ENCODE measurements around the gene AKAP13.

The AKAP13 gene

DNA sequence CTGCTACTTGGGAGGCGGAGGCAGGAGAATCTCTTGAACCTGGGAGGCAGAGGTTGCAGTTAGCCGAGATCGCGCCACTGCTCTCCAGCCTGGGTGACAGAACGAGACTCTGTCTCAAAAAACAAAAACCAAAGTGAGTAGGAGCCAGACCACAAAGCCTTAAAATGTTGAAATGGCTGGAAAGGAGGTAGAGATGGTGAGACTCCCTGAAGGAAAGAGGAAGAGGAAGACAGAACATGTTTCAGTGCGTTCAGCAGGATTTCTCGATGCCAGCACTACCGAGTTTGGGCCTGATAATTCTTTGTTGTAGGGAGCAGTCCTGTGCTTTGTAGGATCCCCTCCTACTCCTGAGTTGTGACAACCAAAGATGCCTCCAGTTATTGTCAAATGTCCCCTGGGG lies 189.9 kb downstream of the AKAP13 start:
- DNase-seq (no peak), ATAC-seq (no peak)

DNA sequence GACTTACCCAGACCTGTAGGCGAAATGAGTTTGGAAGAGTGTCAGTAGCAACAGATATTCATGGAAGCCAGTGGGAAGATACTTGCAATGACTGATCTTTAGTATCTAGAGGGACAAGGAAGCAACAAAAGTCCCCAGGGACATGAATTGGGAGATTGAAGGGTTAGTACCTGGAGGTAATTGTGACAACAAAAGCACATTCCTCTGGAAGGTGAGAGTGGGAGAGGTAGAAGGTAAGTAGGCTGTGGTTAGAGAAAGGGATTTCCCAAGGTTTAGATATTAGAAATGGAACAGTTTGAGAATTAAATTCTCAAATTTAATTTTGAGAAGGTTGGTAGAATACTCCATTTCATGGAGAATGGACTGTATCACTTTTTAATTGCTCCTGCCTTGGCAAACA lies 191.4 kb downstream of the AKAP13 start:
- DNase-seq = no peak
- ATAC-seq = no peak

DNA sequence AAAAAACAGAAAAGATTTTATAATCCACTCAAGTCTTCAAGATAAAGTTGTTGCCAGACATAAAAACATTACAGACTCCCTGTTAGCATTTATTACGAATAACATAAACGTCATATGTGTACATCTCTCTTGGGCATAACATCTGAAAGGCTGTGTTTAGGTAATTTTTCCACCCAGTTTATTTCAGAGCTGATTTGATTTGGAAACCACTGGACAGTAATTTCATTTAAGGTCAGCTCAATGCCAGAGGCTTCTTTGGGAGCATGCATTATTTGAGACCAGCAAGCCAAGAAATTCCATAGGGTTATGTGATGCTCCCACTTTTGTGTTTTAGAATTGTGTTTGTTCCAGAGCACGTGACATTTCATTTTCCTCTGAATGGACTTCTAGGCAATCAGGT lies 196.0 kb downstream of the AKAP13 start:
- DNase-seq (no peak), ATAC-seq (no peak)

DNA sequence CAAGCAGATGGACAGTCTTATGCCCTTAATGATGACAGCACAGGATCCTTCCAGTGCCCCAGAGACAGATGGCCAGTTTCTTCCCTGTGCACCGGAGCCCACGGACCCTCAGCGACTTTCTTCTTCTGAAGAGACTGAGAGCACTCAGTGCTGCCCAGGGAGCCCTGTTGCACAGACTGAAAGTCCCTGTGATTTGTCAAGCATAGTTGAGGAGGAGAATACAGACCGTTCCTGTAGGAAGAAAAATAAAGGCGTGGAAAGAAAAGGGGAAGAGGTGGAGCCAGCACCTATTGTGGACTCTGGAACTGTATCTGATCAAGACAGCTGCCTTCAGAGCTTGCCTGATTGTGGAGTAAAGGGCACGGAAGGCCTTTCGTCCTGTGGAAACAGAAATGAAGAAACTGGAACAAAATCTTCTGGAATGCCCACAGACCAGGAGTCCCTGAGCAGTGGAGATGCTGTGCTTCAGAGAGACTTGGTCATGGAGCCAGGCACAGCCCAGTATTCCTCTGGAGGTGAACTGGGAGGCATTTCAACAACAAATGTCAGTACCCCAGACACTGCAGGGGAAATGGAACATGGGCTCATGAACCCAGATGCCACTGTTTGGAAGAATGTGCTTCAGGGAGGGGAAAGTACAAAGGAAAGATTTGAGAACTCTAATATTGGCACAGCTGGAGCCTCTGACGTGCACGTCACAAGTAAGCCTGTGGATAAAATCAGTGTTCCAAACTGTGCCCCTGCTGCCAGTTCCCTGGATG lies 198.7 kb downstream of the AKAP13 start:
- DNase-seq (no peak), ATAC-seq (no peak)

DNA sequence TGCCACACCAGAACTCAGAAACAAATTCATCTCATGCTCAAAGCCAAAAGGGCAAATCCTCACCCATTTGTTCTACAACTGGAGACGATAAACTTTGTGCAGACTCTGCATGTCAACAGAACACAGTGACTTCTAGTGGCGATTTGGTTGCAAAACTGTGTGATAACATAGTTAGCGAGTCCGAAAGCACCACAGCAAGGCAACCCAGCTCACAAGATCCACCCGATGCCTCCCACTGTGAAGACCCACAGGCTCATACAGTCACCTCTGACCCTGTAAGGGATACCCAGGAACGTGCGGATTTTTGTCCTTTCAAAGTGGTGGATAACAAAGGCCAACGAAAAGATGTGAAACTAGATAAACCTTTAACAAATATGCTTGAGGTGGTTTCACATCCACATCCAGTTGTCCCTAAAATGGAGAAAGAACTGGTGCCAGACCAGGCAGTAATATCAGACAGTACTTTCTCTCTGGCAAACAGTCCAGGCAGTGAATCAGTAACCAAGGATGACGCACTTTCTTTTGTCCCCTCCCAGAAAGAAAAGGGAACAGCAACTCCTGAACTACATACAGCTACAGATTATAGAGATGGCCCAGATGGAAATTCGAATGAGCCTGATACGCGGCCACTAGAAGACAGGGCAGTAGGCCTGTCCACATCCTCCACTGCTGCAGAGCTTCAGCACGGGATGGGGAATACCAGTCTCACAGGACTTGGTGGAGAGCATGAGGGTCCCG lies 199.7 kb downstream of the AKAP13 start:
- ATAC-seq (no peak), DNase-seq (no peak)

DNA sequence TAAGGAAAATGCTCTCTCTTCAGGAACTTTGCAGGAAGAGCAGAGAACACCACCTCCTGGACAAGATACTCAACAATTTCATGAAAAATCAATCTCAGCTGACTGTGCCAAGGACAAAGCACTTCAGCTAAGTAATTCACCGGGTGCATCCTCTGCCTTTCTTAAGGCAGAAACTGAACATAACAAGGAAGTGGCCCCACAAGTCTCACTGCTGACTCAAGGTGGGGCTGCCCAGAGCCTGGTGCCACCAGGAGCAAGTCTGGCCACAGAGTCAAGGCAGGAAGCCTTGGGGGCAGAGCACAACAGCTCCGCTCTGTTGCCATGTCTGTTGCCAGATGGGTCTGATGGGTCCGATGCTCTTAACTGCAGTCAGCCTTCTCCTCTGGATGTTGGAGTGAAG lies 200.5 kb downstream of the AKAP13 start:
- peak; percentile 65 for DNase-seq
- ATAC-seq = peak; percentile 64

DNA sequence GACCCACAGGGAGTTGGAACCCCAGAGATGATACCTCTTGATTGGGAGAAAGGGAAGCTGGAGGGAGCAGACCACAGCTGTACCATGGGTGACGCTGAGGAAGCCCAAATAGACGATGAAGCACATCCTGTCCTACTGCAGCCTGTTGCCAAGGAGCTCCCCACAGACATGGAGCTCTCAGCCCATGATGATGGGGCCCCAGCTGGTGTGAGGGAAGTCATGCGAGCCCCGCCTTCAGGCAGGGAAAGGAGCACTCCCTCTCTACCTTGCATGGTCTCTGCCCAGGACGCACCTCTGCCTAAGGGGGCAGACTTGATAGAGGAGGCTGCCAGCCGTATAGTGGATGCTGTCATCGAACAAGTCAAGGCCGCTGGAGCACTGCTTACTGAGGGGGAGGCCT lies 201.1 kb downstream of the AKAP13 start:
- DNase-seq (peak; percentile 46), ATAC-seq (peak; percentile 5)

DNA sequence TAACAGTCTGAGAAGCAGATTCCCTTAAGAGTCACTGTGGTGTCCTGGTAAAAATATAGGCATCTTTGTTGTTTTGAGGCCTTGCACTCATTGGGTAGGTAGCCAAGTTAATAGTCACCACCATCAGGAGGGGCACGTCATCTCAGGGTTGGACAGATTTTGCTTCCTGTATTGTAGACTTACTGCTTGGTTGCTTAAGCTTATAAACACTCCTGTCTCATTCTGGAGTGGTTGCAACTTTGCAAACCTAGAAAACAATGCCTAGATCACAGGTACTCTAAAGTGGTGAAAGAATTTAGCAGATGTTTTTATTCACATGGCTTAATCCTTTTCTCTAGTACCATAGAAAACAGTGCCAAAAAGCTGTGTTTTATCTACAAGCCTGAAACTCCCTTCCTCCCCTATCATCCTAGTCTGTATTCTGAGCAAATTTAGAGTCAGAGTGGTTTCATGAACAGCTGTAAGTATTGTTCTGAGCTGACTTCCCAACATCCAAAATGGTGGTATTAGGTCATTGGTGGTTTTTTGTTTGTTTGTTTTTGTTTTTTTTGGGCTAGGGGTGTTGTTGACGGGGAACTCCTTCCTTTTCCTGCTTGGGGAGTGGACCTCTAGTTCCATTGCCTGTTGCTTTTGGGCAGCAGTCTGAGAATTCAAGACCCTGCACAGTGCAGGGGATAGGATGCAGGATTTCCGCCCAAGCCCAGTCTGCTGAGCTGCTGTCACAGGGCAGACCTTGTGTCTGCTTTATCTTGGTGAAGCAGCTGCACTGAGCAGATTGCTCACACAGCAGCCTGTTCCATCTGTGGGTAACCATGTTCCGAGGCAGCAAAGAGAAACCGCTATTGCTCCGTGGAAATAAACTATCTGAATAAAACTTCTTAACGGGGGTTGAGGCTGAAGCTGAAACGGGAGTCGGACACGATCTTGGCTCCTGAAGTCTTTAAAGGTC lies 202.0 kb downstream of the AKAP13 start:
- ATAC-seq (peak; percentile 85), DNase-seq (peak; percentile 56)

DNA sequence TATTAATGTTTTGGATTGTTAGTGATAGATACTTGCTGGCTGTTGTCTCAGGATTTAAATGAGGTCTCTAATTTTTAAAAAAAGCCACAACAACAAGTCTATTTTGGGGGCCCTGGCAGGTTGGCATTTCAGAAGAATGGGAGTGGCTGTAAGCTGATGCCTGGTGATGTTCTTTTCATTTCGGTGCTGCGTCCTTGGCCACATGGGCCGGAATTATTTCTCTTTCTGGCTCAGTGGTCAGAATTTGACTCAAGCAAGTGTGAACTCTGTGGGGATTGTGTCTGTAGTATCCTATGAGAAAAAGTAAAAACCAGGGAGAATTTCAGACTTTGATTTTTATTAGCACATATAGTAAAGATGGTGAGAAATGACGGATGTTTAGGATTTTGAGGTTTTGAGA lies 203.0 kb downstream of the AKAP13 start:
- DNase-seq (peak; percentile 20), ATAC-seq (no peak)

DNA sequence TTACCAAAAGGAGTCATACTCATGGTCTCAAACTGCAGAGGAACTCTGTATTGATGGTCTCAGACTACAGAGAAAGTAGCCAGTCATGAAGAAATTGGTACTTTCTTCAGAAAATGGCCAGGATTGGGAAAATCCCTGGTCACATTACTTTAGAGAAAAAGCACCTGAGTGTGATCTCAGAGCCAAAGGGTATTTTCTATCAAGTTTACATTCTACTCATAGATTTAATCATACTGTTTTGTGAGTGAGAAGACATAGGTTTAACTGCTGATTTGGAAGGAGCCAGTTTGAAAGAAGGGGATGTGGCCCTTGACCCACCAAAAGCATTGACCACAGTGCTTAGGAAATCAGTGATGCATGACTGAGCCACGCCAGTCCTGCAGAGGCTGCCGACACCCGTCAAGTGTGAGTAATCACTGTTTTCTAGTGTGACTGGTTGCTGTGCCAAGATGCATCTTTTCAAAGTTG lies 203.6 kb downstream of the AKAP13 start:
- DNase-seq = peak; percentile 17
- peak; percentile 21 for ATAC-seq

DNA sequence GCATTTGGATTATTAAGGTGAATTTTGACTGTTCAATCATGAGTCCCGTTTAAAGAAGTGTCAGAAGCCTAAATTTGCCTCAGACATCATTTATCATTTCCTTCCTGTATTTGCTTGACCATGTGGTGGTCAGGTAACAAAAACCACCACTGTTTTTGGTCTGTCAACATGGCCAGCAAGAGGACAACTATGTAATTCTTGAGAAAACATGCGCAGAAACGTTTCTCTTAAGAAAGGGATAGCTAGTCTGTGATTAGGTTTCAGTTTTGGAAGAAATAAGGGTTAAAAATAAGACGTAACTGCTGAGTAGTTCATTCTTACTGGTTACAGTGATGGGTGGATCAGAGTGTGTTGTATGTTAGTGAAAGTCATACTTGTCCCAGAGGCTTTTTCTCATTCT lies 204.5 kb downstream of the AKAP13 start:
- ATAC-seq = no peak
- no peak for DNase-seq

DNA sequence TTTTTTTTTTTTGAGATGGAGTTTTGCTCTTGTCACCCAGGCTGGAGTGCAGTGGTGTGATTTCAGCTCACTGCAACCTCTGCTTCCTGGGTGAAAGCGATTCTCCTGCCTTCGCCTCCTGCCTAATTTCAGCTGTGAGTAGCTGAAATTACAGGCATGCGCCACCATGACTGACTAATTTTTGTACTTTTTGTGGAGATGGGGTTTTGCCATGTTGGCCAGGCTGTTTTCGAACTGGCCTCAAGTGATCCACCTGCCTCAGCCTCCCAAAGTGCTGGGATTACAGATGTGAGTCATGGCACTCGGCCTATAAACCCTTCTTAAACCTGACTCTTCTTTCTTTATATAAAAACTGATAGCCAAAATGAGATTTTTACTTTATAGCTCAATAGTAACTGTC lies 205.8 kb downstream of the AKAP13 start:
- peak; percentile 3 for ATAC-seq

DNA sequence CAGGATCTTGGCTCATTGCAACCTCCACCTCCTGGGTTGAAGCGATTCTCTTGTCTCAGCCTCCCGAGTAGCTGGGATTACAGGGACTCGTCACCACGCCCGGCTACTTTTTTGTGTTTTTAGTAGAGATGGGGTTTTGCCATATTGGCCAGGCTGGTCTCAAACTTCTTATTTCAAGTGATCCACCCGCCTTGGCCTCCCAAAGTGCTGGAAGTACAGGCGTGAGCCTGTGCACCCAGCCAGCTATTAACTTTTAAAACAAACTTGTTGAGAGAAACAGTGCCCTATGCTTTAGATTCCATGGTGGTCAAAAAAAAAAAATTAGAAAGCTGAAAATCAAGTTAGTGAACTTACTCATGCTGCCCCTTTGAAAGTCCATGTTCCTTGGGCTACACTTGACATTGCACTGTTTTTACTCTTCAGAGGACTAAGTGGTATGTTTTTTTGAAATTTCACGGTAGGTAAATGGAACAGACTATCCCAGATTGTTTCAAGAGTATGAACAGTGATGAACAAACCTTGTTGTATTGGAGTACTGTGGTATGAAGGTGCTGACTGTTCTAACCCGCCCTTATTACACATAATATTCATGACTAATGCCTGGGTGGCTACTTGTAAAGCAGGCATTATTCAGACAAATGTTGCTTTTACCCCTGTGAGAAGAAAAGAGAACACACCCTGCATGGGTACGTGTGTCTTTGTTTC lies 207.5 kb downstream of the AKAP13 start:
- ATAC-seq = no peak
- no peak for DNase-seq

More for the DNA sequence above, 205.8 kb downstream of the AKAP13 start:
- DNase-seq = peak; percentile 33

DNA sequence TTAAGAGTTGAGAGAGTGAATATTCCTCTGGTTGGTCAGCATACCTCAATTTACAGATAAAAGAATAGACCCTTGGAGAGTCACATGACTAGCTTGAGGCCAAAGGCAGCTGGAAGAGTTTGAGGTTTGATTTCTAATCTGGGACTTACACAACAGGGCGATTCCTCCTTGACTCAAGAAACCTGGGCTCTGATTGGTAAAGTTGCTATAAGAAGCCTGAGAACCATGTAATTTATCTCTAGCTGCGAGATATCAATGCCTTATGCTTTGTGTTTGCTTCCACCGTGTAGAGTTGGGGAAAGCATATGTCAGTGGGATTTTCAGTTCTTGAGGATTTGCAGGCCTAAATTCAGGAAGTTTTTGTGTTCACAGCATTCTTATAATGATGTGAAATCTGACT lies 208.3 kb downstream of the AKAP13 start:
- DNase-seq (no peak), ATAC-seq (no peak)

DNA sequence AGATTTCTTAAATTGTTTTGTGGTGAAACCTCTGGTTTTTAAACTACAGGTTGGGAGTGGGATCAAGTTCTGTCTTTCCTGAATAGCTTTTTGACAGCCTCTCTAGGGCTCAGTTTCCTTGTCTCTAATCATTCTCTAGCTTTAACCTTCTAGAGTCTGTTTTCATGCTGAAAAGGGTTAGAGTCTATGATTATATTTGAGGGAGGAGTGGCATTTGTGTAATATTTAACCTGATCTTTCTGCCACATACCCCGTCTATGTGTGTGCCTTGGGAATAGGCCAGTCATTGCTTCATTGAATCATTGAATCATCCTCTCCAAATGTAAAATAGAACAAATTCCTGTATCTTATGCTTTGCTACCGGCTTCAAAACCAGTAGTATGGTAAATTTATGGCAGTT lies 209.4 kb downstream of the AKAP13 start:
- no peak for DNase-seq
- no peak for ATAC-seq

DNA sequence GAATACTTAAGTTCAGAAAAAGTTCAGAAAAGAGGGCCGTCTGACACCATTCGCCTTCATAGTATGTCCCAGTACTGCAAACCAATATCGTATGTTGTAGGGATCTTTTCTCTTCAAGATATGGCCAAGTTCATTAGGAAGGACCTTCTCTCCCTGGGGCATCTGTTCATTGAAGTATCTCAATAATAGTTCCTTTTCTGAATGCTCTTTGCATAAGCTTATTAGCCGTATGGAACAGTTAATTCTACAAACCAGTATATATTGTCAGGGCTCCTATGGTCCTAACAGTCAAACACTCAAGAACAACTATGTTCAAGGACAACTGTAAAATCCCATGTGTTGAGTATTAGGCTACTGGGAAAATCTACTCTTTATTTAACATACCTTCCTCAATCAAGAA lies 211.2 kb downstream of the AKAP13 start:
- ATAC-seq = no peak
- no peak for DNase-seq

DNA sequence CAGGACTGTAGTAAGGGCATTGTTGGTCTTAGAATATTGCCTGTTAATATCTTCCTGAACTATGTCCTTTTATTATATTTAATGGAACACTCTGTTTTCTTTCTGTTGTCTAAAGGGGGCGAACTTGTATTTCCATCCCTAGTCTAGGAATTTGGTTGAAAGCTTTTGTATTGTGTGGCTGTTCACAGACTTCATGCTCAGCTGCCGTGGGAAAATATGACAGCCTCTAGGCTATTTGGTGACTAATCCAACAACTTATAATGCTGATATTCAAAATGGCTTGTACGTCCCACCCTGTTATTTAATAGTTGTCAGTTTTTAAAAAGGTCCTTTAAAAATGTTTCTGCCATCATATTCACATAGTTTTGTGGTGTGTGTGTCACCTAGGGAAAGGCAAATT lies 211.7 kb downstream of the AKAP13 start:
- ATAC-seq (no peak), DNase-seq (no peak)

DNA sequence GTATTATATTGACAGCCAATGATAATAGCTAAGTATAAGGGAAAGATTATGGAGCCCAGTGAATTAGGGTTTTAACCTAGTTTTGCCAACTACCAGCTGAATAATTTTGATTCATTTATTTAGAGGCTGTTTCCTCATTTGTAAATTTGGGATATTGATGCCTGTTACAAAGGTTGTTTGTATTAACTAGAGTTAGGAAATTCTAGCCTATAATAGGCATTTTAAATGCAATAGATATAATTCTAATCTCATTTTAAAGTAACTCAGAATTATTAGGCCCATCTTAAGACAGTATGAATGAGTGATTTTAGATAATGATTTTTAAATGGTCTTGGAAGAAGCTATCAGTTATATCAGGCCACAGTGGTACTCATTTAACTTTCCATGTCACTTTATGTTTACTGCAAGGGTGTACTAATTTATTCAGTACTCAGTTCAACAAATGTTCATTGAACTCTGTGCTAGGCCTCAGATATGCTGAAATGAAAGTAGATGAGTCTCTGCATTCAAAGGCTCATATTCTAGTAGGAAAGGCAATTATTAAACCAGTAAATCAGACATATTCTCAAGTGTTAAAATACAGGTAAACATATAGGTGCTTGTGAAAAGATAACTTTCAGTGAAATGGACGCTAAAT lies 213.5 kb downstream of the AKAP13 start:
- ATAC-seq (no peak), DNase-seq (no peak)

DNA sequence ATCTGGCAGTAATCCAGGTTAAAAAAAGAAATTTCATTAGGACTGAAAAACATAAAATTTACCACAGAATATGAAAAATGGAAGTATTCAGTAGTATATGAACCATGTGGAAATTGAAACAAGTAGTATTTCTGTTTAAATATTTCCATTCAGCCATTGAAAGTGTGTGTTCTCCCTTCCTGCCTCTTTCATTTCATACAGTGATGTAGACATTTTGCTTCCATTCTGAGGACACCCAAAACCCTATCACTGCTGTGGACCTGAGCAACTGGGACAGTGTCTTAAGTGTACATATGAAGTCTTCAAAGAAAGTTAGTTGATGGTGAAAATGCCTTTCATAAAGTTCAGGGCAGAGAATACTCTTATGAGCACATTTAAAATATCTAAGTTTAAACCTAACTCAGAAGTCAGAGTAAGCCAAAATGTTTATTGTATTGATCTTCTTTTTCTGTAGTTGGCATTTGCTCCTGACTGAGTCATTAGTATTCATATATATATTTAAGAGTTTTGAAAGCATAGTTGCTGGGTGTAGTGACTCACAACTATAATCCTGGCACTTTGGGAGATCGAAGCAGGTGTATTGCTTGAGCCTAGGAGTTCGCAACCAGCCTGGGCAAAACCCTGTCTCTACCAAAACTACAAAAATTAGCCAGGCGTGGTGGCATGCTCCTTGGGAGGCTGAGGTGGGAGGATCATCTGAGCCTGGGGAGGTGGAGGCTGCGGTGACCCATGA lies 215.6 kb downstream of the AKAP13 start:
- DNase-seq = no peak
- ATAC-seq = peak; percentile 75

DNA sequence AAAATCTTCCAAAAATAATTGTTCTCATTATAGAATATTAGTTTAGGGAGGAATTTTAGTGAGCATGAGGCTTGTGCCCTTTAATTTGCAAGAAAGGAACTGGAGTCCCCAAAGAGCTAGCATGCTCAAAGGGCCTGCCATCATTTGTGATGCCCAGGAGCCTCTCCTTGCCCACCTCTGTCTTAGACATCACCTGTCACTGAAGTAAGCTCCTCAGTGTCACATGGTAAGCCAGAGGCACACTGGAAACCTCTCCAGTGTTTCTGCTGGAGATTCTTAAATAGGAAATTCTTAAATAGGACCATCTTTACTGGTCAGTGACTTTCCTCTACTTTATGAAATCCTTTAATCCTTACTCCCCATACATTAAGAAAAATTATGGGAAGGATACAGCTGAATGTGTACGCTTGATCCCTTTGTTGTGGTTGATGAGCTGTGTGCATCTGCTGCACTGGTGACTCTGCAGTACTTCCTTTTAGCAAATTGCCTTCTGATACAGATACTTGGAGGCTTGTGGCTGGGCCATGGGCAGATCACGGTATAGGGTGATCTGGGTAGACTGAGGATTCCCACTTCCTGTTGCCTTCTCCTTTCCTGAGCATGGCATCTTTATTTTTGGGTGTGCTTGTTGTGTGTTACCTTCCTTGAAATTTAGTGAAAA lies 216.9 kb downstream of the AKAP13 start:
- ATAC-seq = no peak
- no peak for DNase-seq
